Memory B cell (primary cell): ENCODE data around the gene USP17L12.
"Not testable (repeated sequence)": the region's sequence is repeated elsewhere in the genome, so short reads cannot be mapped to it uniquely, and the experiment has no call there.

Experiments
- ATAC-seq: fragments of 150-1000 bp; cut with Tn5 transposase; 2 replicates; pipeline ENCODE4 v1.10.0; 2021; ENCODE audit warnings: low read depth, mild to moderate bottlenecking, moderate library complexity
- DNase-seq, 2 donors: peaks; one replicate each; pipeline ENCODE4 v3.0.0; 2022; ENCODE audit warnings: low spot score in 2 of 2
- H3K27ac Mint-ChIP-seq: one replicate; pipeline ENCODE4 v1.8.0; 2022; ENCODE audit warnings: mild to moderate bottlenecking, moderate library complexity, mixed read lengths
- H3K27me3 Mint-ChIP-seq: one replicate; pipeline ENCODE4 v1.8.0; 2022; ENCODE audit warnings: mixed read lengths
- H3K36me3 Mint-ChIP-seq: one replicate; pipeline ENCODE4 v1.8.0; 2022; ENCODE audit warnings: mild to moderate bottlenecking, mixed read lengths
- H3K4me1 Mint-ChIP-seq: one replicate; pipeline ENCODE4 v1.8.0; 2022; ENCODE audit warnings: mixed read lengths
- H3K4me3 Mint-ChIP-seq: one replicate; pipeline ENCODE4 v1.8.0; 2022; ENCODE audit warnings: mild to moderate bottlenecking, moderate library complexity, mixed read lengths
- H3K9me3 Mint-ChIP-seq: one replicate; pipeline ENCODE4 v1.8.0; 2022; ENCODE audit warnings: mixed read lengths

Gene USP17L12

DNA sequence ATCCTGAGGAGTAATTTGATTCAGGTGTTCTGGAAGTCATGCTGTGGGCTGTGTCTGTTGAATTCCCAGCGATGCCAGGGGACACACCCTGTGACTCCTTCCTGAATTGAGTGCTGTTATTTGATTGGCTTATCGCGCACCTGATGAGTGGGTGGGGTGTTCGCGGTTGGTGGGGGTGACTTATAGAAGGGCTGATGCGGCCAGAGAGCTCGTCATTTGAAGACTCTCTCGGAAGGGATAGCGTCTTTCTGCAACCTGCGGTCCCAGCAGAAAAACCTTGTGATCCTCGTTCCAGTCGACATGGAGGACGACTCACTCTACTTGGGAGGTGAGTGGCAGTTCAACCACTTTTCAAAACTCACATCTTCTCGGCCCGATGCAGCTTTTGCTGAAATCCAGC, 47.4 kb downstream of the USP17L12 start, which contains the start of gene USP17L22:
Gene USP17L22, plus strand, starts transcription at position 301 of the 400 bp plus-strand sequence. Its CDS starts 0 bp downstream, at position 301.
- H3K27ac Mint-ChIP-seq, H3K4me3 Mint-ChIP-seq, ATAC-seq, H3K36me3 Mint-ChIP-seq, H3K27me3 Mint-ChIP-seq, H3K9me3 Mint-ChIP-seq, H3K4me1 Mint-ChIP-seq, DNase-seq: not testable (repeated sequence)
